B cell (primary cell): Measurements from ENCODE around the gene IFNA2. TPM values are rescaled to one million over a fixed set of nuclear protein-coding genes. Genes with fewer than 3 reads are reported as not detected.

ENCODE experiments used
- ATAC-seq: fragments of 200-7000 bp; cut with Tn5 transposase; one replicate; pipeline ENCODE4 v1.10.0; 2021; ENCODE audit warnings: low read depth, mild to moderate bottlenecking, moderate number of reproducible peaks, moderate library complexity
- CTCF ChIA-PET: fragments of 350-600 bp; sonication (Branson Sonifier 250); formaldehyde crosslinking; loops from one replicate; lab custom pipeline; 2021; ENCODE audit warnings: antibody characterized with exemption, inconsistent platforms; lab: Charles Lee
- POLR2A ChIA-PET: fragments of 350-600 bp; sonication (Branson Sonifier 250); formaldehyde crosslinking; loops from one replicate; lab custom pipeline; 2021; ENCODE audit warnings: antibody characterized with exemption; lab: Charles Lee
- DNase-seq: peaks from one replicate; pipeline ENCODE4 v3.0.0; 2013
- H2AFZ ChIP-seq: 2 replicates; pipeline ENCODE4 v1.6.1; 2012; ENCODE audit warnings: mild to moderate bottlenecking, low read depth, low read length; ENCODE audit not compliant: insufficient read depth, poor library complexity, severe bottlenecking
- H3K27ac ChIP-seq, 2 donors: 1 replicate in 1 of 2; 2 replicates in 1 of 2; pipeline ENCODE4 v1.5.1; 2012 to 2013; ENCODE audit warnings: low read length in 2 of 2, mild to moderate bottlenecking in 2 of 2, moderate library complexity in 1 of 2
- H3K27me3 ChIP-seq, 4 experiments: fragments of 200-600 bp in 1 of 4; sonication (generic) in 1 of 4; replicated peaks in 1 of 4; 1 replicate in 2 of 4; 2 replicates in 2 of 4; pipeline versions ENCODE4 v1.6.1 to v1.7.0; 2013 to 2016; ENCODE audit warnings: low read length in 3 of 4, mild to moderate bottlenecking in 2 of 4, mixed read lengths in 1 of 4, moderate library complexity in 1 of 4; ENCODE audit not compliant: insufficient read depth in 4 of 4, control insufficient read depth in 3 of 4; ENCODE audit errors: control extremely low read depth in 1 of 4
- H3K36me3 ChIP-seq, 2 experiments: replicated peaks in 1 of 2; 1 replicate in 1 of 2; 2 replicates in 1 of 2; pipeline versions ENCODE4 v1.6.1 to v1.7.1; 2013; ENCODE audit warnings: low read length in 1 of 2; ENCODE audit not compliant: insufficient read depth in 2 of 2, control insufficient read depth in 1 of 2; ENCODE audit errors: control extremely low read depth in 1 of 2, extremely low read depth in 1 of 2
- H3K4me1 ChIP-seq, 2 donors: fragments of 200-600 bp in 1 of 2; sonication (generic) in 1 of 2; 1 replicate in 1 of 2; 2 replicates in 1 of 2; pipeline versions ENCODE4 v1.5.1 to v1.6.1; 2013 to 2017; ENCODE audit warnings: low read length in 2 of 2; ENCODE audit not compliant: control insufficient read depth in 2 of 2, insufficient read depth in 2 of 2
- H3K4me2 ChIP-seq: replicated peaks from 2 replicates; pipeline ENCODE3; 2012; ENCODE audit warnings: mild to moderate bottlenecking, low read depth, low read length; ENCODE audit not compliant: poor library complexity, severe bottlenecking
- H3K4me3 ChIP-seq, 5 experiments: fragments of 200-600 bp in 1 of 5; sonication (generic) in 1 of 5; 1 replicate in 3 of 5; 2 replicates in 2 of 5; pipeline versions ENCODE4 v1.5.1 to v1.7.0; 2011 to 2016; ENCODE audit warnings: low read length in 4 of 5, mild to moderate bottlenecking in 4 of 5, low read depth in 2 of 5, control low read depth in 1 of 5, moderate library complexity in 1 of 5; ENCODE audit not compliant: insufficient read depth in 1 of 5; ENCODE audit errors: control extremely low read depth in 1 of 5, extremely low read depth in 1 of 5
- H3K79me2 ChIP-seq: fragments of 200-600 bp; sonication (generic); one replicate; pipeline ENCODE4 v1.6.0; 2016; ENCODE audit warnings: low read length; ENCODE audit not compliant: control insufficient read depth, insufficient read depth
- H3K9ac ChIP-seq: fragments of 200-600 bp; sonication (generic); 2 replicates; pipeline ENCODE4 v1.6.1; 2017; ENCODE audit warnings: mild to moderate bottlenecking, low read length, moderate library complexity
- H3K9me3 ChIP-seq, 3 donors: one replicate each; pipeline versions ENCODE4 v1.6.1 to v1.7.1; 2013; ENCODE audit warnings: low read length in 2 of 3; ENCODE audit not compliant: control insufficient read depth in 2 of 3, insufficient read depth in 1 of 3; ENCODE audit errors: control extremely low read depth in 1 of 3
- H4K20me1 ChIP-seq: 2 replicates; pipeline ENCODE4 v1.6.0; 2012; ENCODE audit warnings: mild to moderate bottlenecking, low read length; ENCODE audit not compliant: insufficient read depth, control insufficient read depth, poor library complexity, severe bottlenecking
- H3K27ac Mint-ChIP-seq: one replicate; pipeline ENCODE4 v1.8.0; 2021; ENCODE audit warnings: mixed read lengths
- H3K27me3 Mint-ChIP-seq: one replicate; pipeline ENCODE4 v1.8.0; 2021; ENCODE audit warnings: mixed read lengths
- H3K4me1 Mint-ChIP-seq: one replicate; pipeline ENCODE4 v1.8.0; 2021; ENCODE audit warnings: mixed read lengths
- H3K4me3 Mint-ChIP-seq: one replicate; pipeline ENCODE4 v1.8.0; 2021; ENCODE audit warnings: mixed read lengths
- H3K9me3 Mint-ChIP-seq: one replicate; pipeline ENCODE4 v1.8.0; 2022; ENCODE audit warnings: mixed read lengths; ENCODE audit not compliant: insufficient read depth
- CTCF ChIP-seq: fragments of 200-600 bp; IDR thresholded peaks from one replicate; pipeline ENCODE4 v1.8.0; 2022; ENCODE audit warnings: antibody characterized with exemption, mild to moderate bottlenecking
- EZH2 ChIP-seq: IDR thresholded peaks from 2 replicates; pipeline ENCODE4 v1.6.1; 2012; ENCODE audit warnings: borderline replicate concordance, low read depth, mild to moderate bottlenecking, moderate library complexity, low read length; ENCODE audit not compliant: insufficient read depth, poor library complexity, severe bottlenecking
- WGBS: methylation state at CpG from one replicate; pipeline ENCODE4 v1.1.5; 2013; ENCODE audit warnings: missing lambda C conversion rate; ENCODE audit not compliant: insufficient coverage; 5-methylcytosine and 5-hydroxymethylcytosine counted together
- intact Hi-C: fragments of 100-400 bp; cut with micrococcal nuclease; formaldehyde crosslinking; loops from one replicate; pipeline ENCODE4 v1.10.0; 2022
- polyA plus RNA-seq: library from polyadenylated mRNA; depleted of rRNA; stranded (reverse); fragments of >200 nt; gene quantifications from 2 replicates; pipeline ENCODE4 v1.2.3, GENCODE V29; 2012
- total RNA-seq, 2 donors: library from RNA; stranded (reverse); fragments of 120-200 nt in 1 of 2; gene quantifications; 1 replicate in 1 of 2; 2 replicates in 1 of 2; pipeline versions ENCODE4 v1.2.3 to v1.2.4, GENCODE V29; 2013 to 2022

The IFNA2 gene
- total and polyA plus RNA-seq, 2 donors (not counting 1 experiment from before 2014, with no cell fraction given): not detected

- H3K9ac ChIP-seq: no peak overlapping the region
- H2AFZ ChIP-seq: no peak overlapping the region
- ChIA-PET POLR2A (no interaction called here), CTCF (interaction anchor here (0.7 to 4.8 kb wide), 16 partner anchors 9 to 603 kb away, joined by 3 to 50 read pairs (median 6); partner anchors contain the start of gene IFNA2)
- no peak overlapping the region for H3K4me3 ChIP-seq
- intact Hi-C loops: loop anchor here (5.0 kb wide), 1 partner anchor 37 kb away; no protein-coding TSS in a partner anchor
- H3K27me3 ChIP-seq: peaks cover 0 to 43% (median 28%) of the 10 kb centered on the region in 4 experiments
- no peaks in the 10 kb centered on the region for H4K20me1 ChIP-seq
- H3K4me1 ChIP-seq: peaks cover 5 to 7% of the 10 kb centered on the region in 2 donors
- no peak overlapping the region for H3K4me3 Mint-ChIP-seq
- 100% methylated on average over 3 of the region's 9 CpGs for WGBS
- no peaks in the 10 kb centered on the region for H3K9me3 ChIP-seq
- H3K4me1 Mint-ChIP-seq: peaks cover 14% of the 10 kb centered on the region
- no peaks in the 10 kb centered on the region for H3K9me3 Mint-ChIP-seq
- no peaks in the 10 kb centered on the region for H3K36me3 ChIP-seq
- no peaks in the 10 kb centered on the region for H3K79me2 ChIP-seq
- H3K4me2 ChIP-seq: no peak overlapping the region
- TF ChIP-seq EZH2 (no peak), CTCF (peak; percentile 66)
- no peak for ATAC-seq
- H3K27ac Mint-ChIP-seq: peak overlapping the region; percentile 57
- no peak overlapping the region for H3K27ac ChIP-seq
- peak; percentile 65 for DNase-seq
- peaks cover 64% of the 10 kb centered on the region for H3K27me3 Mint-ChIP-seq
Measured at GRCh38 chr9:21434202-21435014, 49.2 kb upstream of the IFNA2 start.
